H1 (cell line): ENCODE measurements around the gene CD58. TPM values are rescaled to one million over a fixed set of nuclear protein-coding genes. Genes with fewer than 3 reads are reported as not detected.
"Not testable (repeated sequence)": the region's sequence is repeated elsewhere in the genome, so short reads cannot be mapped to it uniquely, and the experiment has no call there.

Source experiments
- CTCF ChIA-PET: fragments of 300-600 bp; sonication (Branson Sonifier 250); formaldehyde crosslinking; loops from one replicate; lab custom pipeline; 2021; ENCODE audit not compliant: partially characterized antibody; lab: Charles Lee
- POLR2A ChIA-PET: fragments of 300-600 bp; sonication (Branson Sonifier 250); formaldehyde crosslinking; loops from one replicate; lab custom pipeline; 2021; ENCODE audit warnings: inconsistent platforms; ENCODE audit not compliant: partially characterized antibody; lab: Charles Lee
- DNase-seq, 2 experiments: peaks; one replicate each; pipeline versions ENCODE4 v3.0.0 to v3.0.0-alpha.2; 2010 to 2022; ENCODE audit warnings: low spot score in 2 of 2, low read depth in 1 of 2, mixed read lengths in 1 of 2
- FAIRE-seq: peaks from 2 replicates; lab custom pipeline; 2011; peaks lifted over from hg19 to GRCh38; lab: Jason Lieb, UNC
- H2AFZ ChIP-seq: 2 replicates; pipeline ENCODE4 v1.8.1; 2012; ENCODE audit warnings: low read length, inconsistent platforms
- H2AK5ac ChIP-seq: 2 replicates; pipeline ENCODE4 v1.6.1; 2013; ENCODE audit warnings: low read depth, low read length
- H2BK120ac ChIP-seq: replicated peaks from 2 replicates; pipeline ENCODE3; 2013; ENCODE audit warnings: low read depth, low read length, inconsistent platforms
- H2BK12ac ChIP-seq: 2 replicates; pipeline ENCODE4 v1.6.1; 2013; ENCODE audit warnings: low read depth, low read length
- H2BK15ac ChIP-seq: 2 replicates; pipeline ENCODE4 v1.6.1; 2013; ENCODE audit warnings: low read length
- H2BK20ac ChIP-seq: 2 replicates; pipeline ENCODE4 v1.6.1; 2013; ENCODE audit warnings: low read length
- H2BK5ac ChIP-seq: 2 replicates; pipeline ENCODE4 v1.6.1; 2013; ENCODE audit warnings: low read depth, low read length
- H3K14ac ChIP-seq: 2 replicates; pipeline ENCODE4 v1.6.1; 2013; ENCODE audit warnings: inconsistent platforms; ENCODE audit not compliant: insufficient read length
- H3K18ac ChIP-seq: 2 replicates; pipeline ENCODE4 v1.6.1; 2013; ENCODE audit warnings: low read length; ENCODE audit errors: extremely low read depth
- H3K23ac ChIP-seq: 2 replicates; pipeline ENCODE4 v1.6.1; 2013; ENCODE audit warnings: inconsistent platforms; ENCODE audit not compliant: insufficient read length
- H3K23me2 ChIP-seq: 2 replicates; pipeline ENCODE4 v1.6.1; 2013; ENCODE audit warnings: low read depth, low read length
- H3K27ac ChIP-seq: 2 replicates; pipeline ENCODE4 v1.6.1; 2011; ENCODE audit warnings: low read depth, low read length, inconsistent platforms
- H3K27me3 ChIP-seq, 4 experiments: replicated peaks in 1 of 4; 1 replicate in 1 of 4; 2 replicates in 3 of 4; pipeline versions ENCODE4 v1.6.1 to v1.8.1; 2011 to 2013; ENCODE audit warnings: low read length in 3 of 4, mild to moderate bottlenecking in 3 of 4, inconsistent platforms in 2 of 4, mixed read lengths in 2 of 4, moderate library complexity in 1 of 4; ENCODE audit not compliant: control insufficient read depth in 3 of 4, insufficient read depth in 3 of 4; ENCODE audit errors: extremely low read depth in 1 of 4
- H3K36me3 ChIP-seq, 4 experiments: 2 replicates each; pipeline versions ENCODE4 v1.6.1 to v1.8.1; 2011 to 2013; ENCODE audit warnings: mild to moderate bottlenecking in 4 of 4, low read length in 3 of 4, moderate library complexity in 2 of 4, control low read depth in 1 of 4, inconsistent platforms in 1 of 4; ENCODE audit not compliant: insufficient read depth in 4 of 4, control insufficient read depth in 2 of 4
- H3K4ac ChIP-seq: replicated peaks from 2 replicates; pipeline ENCODE3; 2013; ENCODE audit warnings: low read length, low read depth, mixed read lengths, inconsistent platforms; ENCODE audit not compliant: insufficient read length
- H3K4me1 ChIP-seq, 4 experiments: replicated peaks in 1 of 4; 1 replicate in 1 of 4; 2 replicates in 3 of 4; pipeline versions ENCODE4 v1.6.1 to v1.8.1; 2011 to 2013; ENCODE audit warnings: low read length in 3 of 4, inconsistent platforms in 2 of 4, mixed read lengths in 1 of 4; ENCODE audit not compliant: insufficient read depth in 4 of 4, control insufficient read depth in 3 of 4
- H3K4me2 ChIP-seq, 2 experiments: 2 replicates each; pipeline versions ENCODE4 v1.6.1 to v1.8.1; 2011 to 2013; ENCODE audit warnings: low read depth in 2 of 2, low read length in 2 of 2, control low read depth in 1 of 2, inconsistent platforms in 1 of 2, mild to moderate bottlenecking in 1 of 2; ENCODE audit not compliant: insufficient read depth in 1 of 2
- H3K4me3 ChIP-seq, 4 experiments: fragments of 200-600, 300-600 bp in 1 of 4; sonication (generic), shearing (Covaris generic), sonication (Bioruptor Twin) in 1 of 4; 2 replicates each; pipeline versions ENCODE4 v1.5.1 to v1.8.1; 2011 to 2016; ENCODE audit warnings: low read length in 4 of 4, low read depth in 3 of 4, control low read depth in 2 of 4, inconsistent platforms in 2 of 4, mild to moderate bottlenecking in 2 of 4, mixed read lengths in 1 of 4, moderate library complexity in 1 of 4; ENCODE audit not compliant: insufficient read depth in 2 of 4; ENCODE audit errors: extremely low read depth in 1 of 4
- H3K56ac ChIP-seq: replicated peaks from 2 replicates; pipeline ENCODE3; 2013; ENCODE audit warnings: low read depth, mild to moderate bottlenecking, mixed read lengths, low read length, inconsistent platforms; ENCODE audit not compliant: insufficient read length
- H3K79me1 ChIP-seq: 2 replicates; pipeline ENCODE4 v1.6.1; 2013; ENCODE audit warnings: low read depth, low read length, control low read depth
- H3K79me2 ChIP-seq, 2 experiments: 2 replicates each; pipeline versions ENCODE4 v1.6.1 to v1.8.1; 2012 to 2013; ENCODE audit warnings: low read length in 2 of 2, mild to moderate bottlenecking in 2 of 2, inconsistent platforms in 1 of 2; ENCODE audit not compliant: insufficient read depth in 2 of 2, control insufficient read depth in 1 of 2
- H3K9ac ChIP-seq, 4 experiments: replicated peaks in 1 of 4; 1 replicate in 1 of 4; 2 replicates in 3 of 4; pipeline versions ENCODE4 v1.6.1 to v1.8.1; 2011 to 2013; ENCODE audit warnings: low read depth in 3 of 4, low read length in 3 of 4, control low read depth in 2 of 4, mild to moderate bottlenecking in 2 of 4, moderate library complexity in 2 of 4, inconsistent platforms in 1 of 4; ENCODE audit errors: extremely low read depth in 1 of 4
- H3K9me3 ChIP-seq, 2 experiments: 2 replicates each; pipeline versions ENCODE4 v1.6.1 to v1.8.1; 2012 to 2013; ENCODE audit warnings: mild to moderate bottlenecking in 2 of 2, moderate library complexity in 2 of 2, control low read depth in 1 of 2, inconsistent platforms in 1 of 2, low read depth in 1 of 2, low read length in 1 of 2, mixed read lengths in 1 of 2; ENCODE audit not compliant: insufficient read depth in 2 of 2
- H4K20me1 ChIP-seq, 2 experiments: replicated peaks in 1 of 2; 2 replicates each; pipeline versions ENCODE3 to v1.8.1; 2011 to 2013; ENCODE audit warnings: inconsistent platforms in 2 of 2, low read length in 2 of 2, mild to moderate bottlenecking in 1 of 2; ENCODE audit not compliant: insufficient read depth in 2 of 2, control insufficient read depth in 1 of 2
- H4K5ac ChIP-seq: 2 replicates; pipeline ENCODE4 v1.6.1; 2013; ENCODE audit warnings: low read length, low read depth, mixed read lengths, inconsistent platforms; ENCODE audit not compliant: insufficient read length
- H4K8ac ChIP-seq: 2 replicates; pipeline ENCODE4 v1.8.0; 2013; ENCODE audit warnings: mild to moderate bottlenecking, moderate library complexity, low read length, inconsistent platforms; ENCODE audit not compliant: insufficient read depth; ENCODE audit errors: extremely low read depth
- H4K91ac ChIP-seq: replicated peaks from 2 replicates; pipeline ENCODE3; 2013; ENCODE audit warnings: low read length, mixed read lengths, inconsistent platforms; ENCODE audit not compliant: insufficient read length
- WGBS, 2 experiments: shearing (Covaris generic) in 1 of 2; methylation state at CpG; one replicate each; pipeline versions ENCODE4 v1.1.6 to v1.1.7; 2013 to 2015; ENCODE audit warnings: low lambda C conversion rate in 2 of 2, mixed read lengths in 2 of 2, inconsistent platforms in 1 of 2, low coverage in 1 of 2, missing lambda C conversion rate in 1 of 2; ENCODE audit not compliant: insufficient replicate concordance in 2 of 2, insufficient coverage in 1 of 2, insufficient read length in 1 of 2; ENCODE audit errors: extremely low coverage in 1 of 2, missing lambda C conversion rate in 1 of 2; 5-methylcytosine and 5-hydroxymethylcytosine counted together
- polyA plus RNA-seq, 7 experiments: library from polyadenylated mRNA; depleted of rRNA in 3 of 7; stranded (reverse) in 5 of 7; unstranded in 2 of 7; fragments of >200 nt in 5 of 7; fragments of 200-250 nt in 2 of 7; gene quantifications; 1 replicate in 5 of 7; 2 replicates in 1 of 7; 4 replicates in 1 of 7; pipeline versions ENCODE4 v1.2.1 to v1.2.3, GENCODE V29; 2011 to 2013; ENCODE audit warnings: missing spikeins in 2 of 7, mixed read lengths in 2 of 7
- total RNA-seq: library from RNA; stranded (reverse); fragmentation: NEBNext Ultra II Directional; extraction: Animal tissue kit (Norgen Biotek cat#: 25700); gene quantifications from 2 replicates; pipeline ENCODE4 v1.2.1, GENCODE V29; 2021

Gene CD58
- total and polyA plus RNA-seq, 2 of the 8 experiments (the other 6 are each of a cell fraction or from before 2014, with no cell fraction given), result 5.3 to 5.5 TPM

- POLR2A ChIA-PET, H4K91ac ChIP-seq, H4K20me1 ChIP-seq, H3K23me2 ChIP-seq, H3K23ac ChIP-seq, H3K4me3 ChIP-seq, H3K4me2 ChIP-seq, H3K36me3 ChIP-seq, H2BK120ac ChIP-seq, H3K9ac ChIP-seq, H3K9me3 ChIP-seq, H3K18ac ChIP-seq, H3K79me1 ChIP-seq, H3K4me1 ChIP-seq, H2AFZ ChIP-seq, CTCF ChIA-PET, H3K79me2 ChIP-seq, H3K56ac ChIP-seq, H4K8ac ChIP-seq, H3K27ac ChIP-seq, H4K5ac ChIP-seq, DNase-seq, FAIRE-seq, H2AK5ac ChIP-seq, H2BK5ac ChIP-seq, H3K14ac ChIP-seq, H3K27me3 ChIP-seq, H3K4ac ChIP-seq: not testable (repeated sequence)
- H2BK12ac ChIP-seq, result peak overlapping the region; percentile 17; the same call in 1 of the 2 replicates
- H2BK20ac ChIP-seq, result peak overlapping the region; percentile 34; the same call in 1 of the 2 replicates
- 0 out of 2 replicates have a peak overlapping the region, but pooled peaks have one; percentile 94 for H2BK15ac ChIP-seq
- WGBS, 2 experiments, result 88% methylated on average over 3 of the region's 3 CpGs; no CpG with 5 or more reads in 1 of the 2 experiments
Observed at GRCh38 chr1:116620392-116620791, 49.6 kb upstream of the CD58 start.

- 63% methylated on average over 4 of the region's 4 CpGs; no CpG with 5 or more reads in 1 of the 2 experiments for WGBS, 2 experiments
Observed at GRCh38 chr1:116619106-116619505, 48.3 kb upstream of the CD58 start.

More at GRCh38 chr1:116619106-116619505, 48.3 kb upstream of the CD58 start:
- H3K23ac ChIP-seq, H3K23me2 ChIP-seq, H2AFZ ChIP-seq, H3K18ac ChIP-seq, H2AK5ac ChIP-seq, H4K5ac ChIP-seq, H3K27ac ChIP-seq, H2BK12ac ChIP-seq, H3K56ac ChIP-seq, H3K9me3 ChIP-seq, H3K4me1 ChIP-seq, H3K79me1 ChIP-seq, H2BK20ac ChIP-seq, H2BK5ac ChIP-seq, H2BK120ac ChIP-seq, H4K20me1 ChIP-seq, H3K36me3 ChIP-seq, H3K4me3 ChIP-seq, H4K8ac ChIP-seq, H3K4ac ChIP-seq, DNase-seq, H3K79me2 ChIP-seq, CTCF ChIA-PET, H3K14ac ChIP-seq, POLR2A ChIA-PET, H4K91ac ChIP-seq, H2BK15ac ChIP-seq, H3K9ac ChIP-seq, H3K27me3 ChIP-seq, FAIRE-seq: not testable (repeated sequence)
- peak overlapping the region in 1 of 2 experiments; percentile 28; a peak in 1 of 4 replicates for H3K4me2 ChIP-seq
